ENCODE results near the gene DYRK1A. TPM values are rescaled to one million over a fixed set of nuclear protein-coding genes. Genes with fewer than 3 reads are reported as not detected.

Gene DYRK1A
- total RNA-seq, 4 donors from 2014 or later: 81.8 to 108 (median 87.4) TPM

DNA sequence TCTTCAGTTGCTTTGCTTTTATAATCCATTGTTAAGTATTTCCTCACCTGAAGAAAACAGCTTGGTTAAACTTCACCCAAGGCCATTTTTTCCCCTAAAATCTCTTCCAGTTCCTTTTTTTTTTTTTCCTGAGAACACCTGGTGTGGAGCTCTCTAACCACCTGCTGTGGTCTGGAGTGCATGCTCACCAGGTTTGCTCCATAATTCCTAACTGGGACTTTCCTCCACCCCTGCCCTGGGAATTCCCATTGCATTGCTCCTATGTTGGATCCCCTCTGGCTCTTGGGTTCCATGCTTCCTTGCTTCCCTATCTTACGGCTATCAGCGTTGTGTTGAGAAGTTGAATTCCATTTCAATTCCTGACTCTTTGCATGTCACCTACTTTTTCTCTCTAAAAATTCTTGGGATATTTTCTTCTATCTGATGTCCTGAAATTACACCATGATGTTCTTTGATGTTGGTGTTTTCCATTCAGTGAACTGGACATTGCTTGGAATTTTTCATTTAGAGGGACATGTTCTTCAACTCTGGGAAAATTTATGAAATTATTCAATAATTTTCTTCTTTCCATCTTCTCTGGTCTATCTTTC, 19.6 kb upstream of the DYRK1A start:
- H3K9me3 ChIP-seq: peaks cover 0 to 20% (median 16%) of the 10 kb centered on the region in 4 donors

DNA sequence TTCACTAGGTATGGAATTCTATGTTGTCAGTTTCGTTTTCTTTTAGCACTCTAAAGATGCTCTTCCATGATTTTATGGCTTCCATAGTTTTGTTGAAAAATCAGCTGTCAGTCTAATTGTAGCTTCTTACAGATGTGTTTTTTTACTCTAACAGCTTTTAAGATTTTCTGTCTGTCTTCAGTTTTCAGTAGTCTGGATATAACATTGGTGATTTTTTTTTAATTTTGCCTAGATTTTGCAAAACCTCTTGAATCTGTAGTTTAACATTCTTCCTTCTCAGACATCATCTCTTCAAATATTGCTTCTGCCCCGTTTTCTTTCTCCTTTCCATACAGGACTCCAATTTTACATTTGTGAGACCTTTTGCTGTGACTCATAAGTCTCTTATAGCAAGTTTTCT, 17.9 kb upstream of the DYRK1A start:
- Histone ChIP-seq H3K27ac (replicated peaks in 1 of 4) (no peak overlapping the region), H3K4me1 (no peaks in the 10 kb centered on the region), H3K4me3 (no peak overlapping the region), H3K9me3 (peaks cover 0 to 20% (median 16%) of the 10 kb centered on the region in 4 donors), H3K36me3 (no peaks in the 10 kb centered on the region), H3K27me3 (no peaks in the 10 kb centered on the region)
- WGBS: 83% methylated on average over 2 of the region's 2 CpGs
- TF ChIP-seq POLR2A (IDR thresholded peaks at IDR 0.05; ENCODE audit: low read depth) (no peak), POLR2AphosphoS5 (IDR thresholded peaks at IDR 0.05) (no peak)
- DNase-seq (ENCODE audit: extremely low spot score): no peak
- intact Hi-C loops (cut with DNase I): no loop called here

More for the DNA sequence above, 19.6 kb upstream of the DYRK1A start:
- Histone ChIP-seq H3K4me1 (no peaks in the 10 kb centered on the region), H3K27me3 (no peaks in the 10 kb centered on the region), H3K36me3 (no peaks in the 10 kb centered on the region), H3K27ac (replicated peaks in 1 of 4) (no peak overlapping the region), H3K4me3 (no peak overlapping the region)
- no peak for DNase-seq (ENCODE audit: extremely low spot score)
- 100% methylated on average over 2 of the region's 2 CpGs for WGBS
- TF ChIP-seq, protein P1, sequence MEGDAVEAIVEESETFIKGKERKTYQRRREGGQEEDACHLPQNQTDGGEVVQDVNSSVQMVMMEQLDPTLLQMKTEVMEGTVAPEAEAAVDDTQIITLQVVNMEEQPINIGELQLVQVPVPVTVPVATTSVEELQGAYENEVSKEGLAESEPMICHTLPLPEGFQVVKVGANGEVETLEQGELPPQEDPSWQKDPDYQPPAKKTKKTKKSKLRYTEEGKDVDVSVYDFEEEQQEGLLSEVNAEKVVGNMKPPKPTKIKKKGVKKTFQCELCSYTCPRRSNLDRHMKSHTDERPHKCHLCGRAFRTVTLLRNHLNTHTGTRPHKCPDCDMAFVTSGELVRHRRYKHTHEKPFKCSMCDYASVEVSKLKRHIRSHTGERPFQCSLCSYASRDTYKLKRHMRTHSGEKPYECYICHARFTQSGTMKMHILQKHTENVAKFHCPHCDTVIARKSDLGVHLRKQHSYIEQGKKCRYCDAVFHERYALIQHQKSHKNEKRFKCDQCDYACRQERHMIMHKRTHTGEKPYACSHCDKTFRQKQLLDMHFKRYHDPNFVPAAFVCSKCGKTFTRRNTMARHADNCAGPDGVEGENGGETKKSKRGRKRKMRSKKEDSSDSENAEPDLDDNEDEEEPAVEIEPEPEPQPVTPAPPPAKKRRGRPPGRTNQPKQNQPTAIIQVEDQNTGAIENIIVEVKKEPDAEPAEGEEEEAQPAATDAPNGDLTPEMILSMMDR (IDR thresholded peaks at IDR 0.05): no peak
- intact Hi-C loops (cut with DNase I): no loop called here

DNA sequence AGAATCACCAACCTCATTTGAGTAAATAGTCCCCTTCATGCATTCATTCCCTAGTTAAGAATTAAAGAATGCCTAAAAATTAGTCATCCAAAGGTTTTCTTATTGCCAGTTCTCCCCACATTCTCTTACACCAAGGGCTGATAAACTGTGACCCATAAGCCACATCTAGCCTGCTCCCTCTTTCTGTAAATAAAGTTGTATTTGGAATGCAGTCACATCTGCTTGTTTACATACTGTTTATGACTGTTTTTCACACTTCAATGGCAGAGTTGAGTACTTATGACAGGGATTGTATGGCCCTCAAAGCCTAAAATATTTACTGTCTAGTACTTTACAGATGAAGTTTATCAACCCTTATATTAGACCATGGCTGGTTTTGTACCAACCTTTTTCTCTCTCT, 16.1 kb upstream of the DYRK1A start:
- intact Hi-C loops (cut with DNase I): no loop called here

DNA sequence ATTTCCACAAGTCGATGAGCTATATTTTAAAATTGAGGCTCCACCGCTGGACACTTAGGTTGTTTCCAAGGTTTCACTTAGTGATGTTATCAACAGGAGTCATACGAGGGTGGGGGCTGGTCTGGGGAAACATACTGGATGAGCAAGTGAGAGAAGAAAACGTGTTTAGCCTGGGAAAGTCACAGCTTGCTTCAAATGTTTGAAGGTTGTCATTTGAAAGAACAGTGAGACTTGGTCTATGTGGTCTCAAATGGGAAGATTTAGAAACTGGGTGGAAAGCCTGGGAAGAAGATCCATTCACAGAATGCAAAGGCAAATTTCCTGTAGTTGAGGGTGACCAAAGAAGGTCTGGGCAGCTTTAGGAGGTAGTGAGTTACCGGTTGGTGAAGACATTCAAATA, 9.9 kb upstream of the DYRK1A start:
- 78% methylated on average over 5 of the region's 5 CpGs for WGBS
- TF ChIP-seq EP300 (IDR thresholded peaks at IDR 0.05): no peak
- TF ChIP-seq, protein P1 (IDR thresholded peaks at IDR 0.05): no peak
- TF ChIP-seq POLR2A (IDR thresholded peaks at IDR 0.05; ENCODE audit: low read depth): no peak
- no peak for TF ChIP-seq POLR2AphosphoS5 (IDR thresholded peaks at IDR 0.05)
- Histone ChIP-seq H3K27me3 (no peaks in the 10 kb centered on the region), H3K4me1 (peaks cover 0 to 5% (median 2%) of the 10 kb centered on the region in 4 donors), H3K27ac (replicated peaks in 1 of 4) (no peak overlapping the region), H3K9me3 (no peaks in the 10 kb centered on the region), H3K4me3 (no peak overlapping the region), H3K36me3 (no peaks in the 10 kb centered on the region)
- intact Hi-C loops (cut with DNase I): no loop called here
- no peak for DNase-seq (ENCODE audit: extremely low spot score)

More for the DNA sequence above, 16.1 kb upstream of the DYRK1A start:
- TF ChIP-seq POLR2AphosphoS5 (IDR thresholded peaks at IDR 0.05): no peak
- TF ChIP-seq, protein P1 (IDR thresholded peaks at IDR 0.05): no peak
- TF ChIP-seq POLR2A (IDR thresholded peaks at IDR 0.05; ENCODE audit: low read depth): no peak
- TF ChIP-seq EP300 (IDR thresholded peaks at IDR 0.05): no peak
- DNase-seq (ENCODE audit: extremely low spot score): no peak
- Histone ChIP-seq H3K4me1 (no peaks in the 10 kb centered on the region), H3K27ac (replicated peaks in 1 of 4) (no peak overlapping the region), H3K4me3 (no peak overlapping the region), H3K36me3 (no peaks in the 10 kb centered on the region), H3K9me3 (peaks cover 0 to 20% (median 16%) of the 10 kb centered on the region in 4 donors), H3K27me3 (no peaks in the 10 kb centered on the region)

DNA sequence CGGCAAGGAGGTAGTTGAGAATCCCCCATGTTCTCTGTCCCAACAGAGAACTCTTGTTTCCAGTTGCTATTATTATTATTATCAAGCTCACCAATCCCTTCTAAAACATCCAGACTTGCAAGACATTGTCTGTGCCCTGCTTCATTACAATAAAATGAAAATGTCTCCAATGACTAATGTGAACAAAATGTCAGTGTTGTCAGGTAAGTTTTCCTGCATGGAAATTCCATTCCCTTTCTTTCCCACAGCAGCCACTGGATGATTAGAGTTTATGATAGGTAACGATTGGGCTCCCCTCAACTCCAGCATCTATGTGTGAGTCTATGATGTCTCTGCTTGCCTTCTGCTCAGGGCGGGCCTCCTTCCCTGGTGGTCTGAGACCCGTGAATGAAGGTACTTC, 8.9 kb upstream of the DYRK1A start:
- no peak for TF ChIP-seq EP300 (IDR thresholded peaks at IDR 0.05)
- Histone ChIP-seq H3K4me1 (peaks cover 0 to 5% (median 2%) of the 10 kb centered on the region in 4 donors), H3K4me3 (no peak overlapping the region), H3K27me3 (no peaks in the 10 kb centered on the region), H3K9me3 (no peaks in the 10 kb centered on the region), H3K36me3 (no peaks in the 10 kb centered on the region), H3K27ac (replicated peaks in 1 of 4) (no peak overlapping the region)
- intact Hi-C loops (cut with DNase I): no loop called here
- WGBS: 79% methylated on average over 4 of the region's 4 CpGs
- no peak for DNase-seq (ENCODE audit: extremely low spot score)

DNA sequence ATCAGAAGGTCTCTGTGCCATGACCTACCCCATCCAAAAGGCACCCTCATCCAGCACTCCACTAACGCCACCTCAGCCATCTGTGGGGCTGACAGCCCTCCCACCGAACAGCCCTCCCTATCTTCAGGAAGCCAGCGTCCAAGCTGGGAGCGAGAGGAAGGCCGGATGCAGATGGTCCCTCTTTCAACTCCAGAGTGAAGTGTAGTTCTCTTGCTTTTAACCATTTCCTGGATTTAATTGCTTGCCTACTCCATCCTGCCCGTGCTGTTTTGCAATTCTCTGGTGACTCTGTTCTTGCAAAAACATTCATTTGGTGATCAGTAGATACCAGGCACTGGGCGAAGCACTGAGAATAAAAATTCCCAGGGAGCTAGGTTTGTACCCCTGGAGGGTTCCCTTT, 8.2 kb upstream of the DYRK1A start:
- no peaks in the 10 kb centered on the region for H3K36me3 ChIP-seq
- no peak for DNase-seq (ENCODE audit: extremely low spot score)
- no peaks in the 10 kb centered on the region for H3K9me3 ChIP-seq
- WGBS: 43% methylated on average over 7 of the region's 7 CpGs
- TF ChIP-seq POLR2AphosphoS5 (IDR thresholded peaks at IDR 0.05): no peak
- TF ChIP-seq, protein P1 (IDR thresholded peaks at IDR 0.05): no peak
- TF ChIP-seq POLR2A (IDR thresholded peaks at IDR 0.05; ENCODE audit: low read depth): no peak
- TF ChIP-seq EP300 (IDR thresholded peaks at IDR 0.05): no peak
- H3K4me1 ChIP-seq: peaks cover 0 to 5% (median 2%) of the 10 kb centered on the region in 4 donors
- no peaks in the 10 kb centered on the region for H3K27me3 ChIP-seq
- intact Hi-C loops (cut with DNase I): no loop called here
- no peak overlapping the region for H3K27ac ChIP-seq (replicated peaks in 1 of 4)
- no peak overlapping the region for H3K4me3 ChIP-seq

Measured in esophagus muscularis mucosa (tissue), 4 donors.